Stimulated activated CD4-positive, alpha-beta T cell treated with anti-CD3 and anti-CD28 coated beads, Interleukin-2, amount 100 ng/mL, for 4 hours (primary cell): ENCODE measurements around the gene SRPRB.
"Not testable (repeated sequence)": the region's sequence is repeated elsewhere in the genome, so short reads cannot be mapped to it uniquely, and the experiment has no call there.

Experiments used
- DNase-seq: peaks from one replicate; pipeline ENCODE4 v3.0.0-alpha.2; 2020; ENCODE audit warnings: low read depth

The SRPRB gene

GRCh38 chr3:133777807-133778568, 27.6 kb upstream of the SRPRB start:
- DNase-seq: no peak

DNA sequence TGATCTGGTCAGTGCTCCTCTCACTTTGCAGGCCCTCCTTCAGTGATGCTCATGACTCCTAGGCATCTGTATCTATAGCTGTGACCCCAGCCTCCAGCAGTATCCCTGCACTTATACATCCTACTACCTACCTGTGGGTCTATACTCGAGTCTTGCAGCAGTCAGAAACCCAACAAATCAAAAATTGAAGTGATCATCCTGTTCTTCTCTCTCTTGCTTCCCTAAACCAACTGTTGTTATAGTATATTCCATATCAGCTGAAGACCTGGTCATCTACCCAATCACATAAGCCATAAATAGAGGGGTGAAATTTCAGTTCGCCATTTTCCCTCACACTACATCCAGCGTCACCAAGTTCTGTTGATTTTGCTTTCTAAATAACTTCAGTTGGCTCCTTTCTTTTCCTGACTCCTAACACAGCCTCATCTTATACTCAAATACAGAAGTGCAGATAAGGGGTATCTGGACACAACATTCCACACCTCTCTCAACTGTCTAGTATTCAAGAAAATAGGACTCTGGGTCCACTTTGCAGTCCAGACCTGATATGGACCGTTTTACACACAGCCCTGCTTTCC, 25.9 kb upstream of the SRPRB start:
- no peak for DNase-seq

DNA sequence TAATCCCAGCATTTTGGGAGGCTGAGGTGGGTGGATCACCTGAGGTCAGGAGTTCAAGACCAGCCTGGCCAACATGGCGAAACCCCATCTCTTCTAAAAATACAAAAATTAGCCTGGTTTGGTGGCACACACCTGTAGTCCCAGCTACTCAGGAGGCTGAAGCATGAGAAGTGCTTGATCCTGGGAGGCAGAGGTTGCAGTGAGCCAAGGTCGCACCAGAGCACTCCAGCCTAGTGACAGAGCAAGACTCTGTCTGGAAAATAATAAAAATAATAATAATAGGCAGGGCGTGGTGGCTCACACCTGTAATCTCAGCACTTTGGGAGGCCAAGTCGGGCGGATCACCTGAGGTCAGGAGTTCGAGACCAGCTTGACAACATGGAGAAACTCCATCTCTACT, 24.9 kb upstream of the SRPRB start:
- not testable (repeated sequence) for DNase-seq

DNA sequence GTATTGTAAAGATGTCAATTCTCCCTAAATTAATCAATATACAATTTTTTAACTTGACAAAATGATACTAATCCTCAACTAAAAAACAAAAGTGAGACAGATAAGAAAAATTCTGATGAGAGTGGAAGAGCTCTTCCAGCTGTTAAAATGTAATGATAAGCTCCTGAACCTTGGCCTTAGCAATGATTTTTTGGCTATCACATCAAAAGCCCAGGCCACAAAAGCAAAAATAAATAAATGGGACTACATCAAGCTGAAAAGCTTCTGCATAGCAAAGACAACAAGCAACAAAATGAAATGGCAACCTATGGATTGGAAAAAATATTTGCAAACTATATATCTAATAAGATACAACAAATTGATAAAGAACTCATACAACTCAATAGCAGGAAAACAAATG, 24.0 kb upstream of the SRPRB start:
- DNase-seq: no peak

GRCh38 chr3:133782454-133782853, 23.2 kb upstream of the SRPRB start:
- no peak for DNase-seq

GRCh38 chr3:133783762-133784161, 21.9 kb upstream of the SRPRB start:
- no peak for DNase-seq

DNA sequence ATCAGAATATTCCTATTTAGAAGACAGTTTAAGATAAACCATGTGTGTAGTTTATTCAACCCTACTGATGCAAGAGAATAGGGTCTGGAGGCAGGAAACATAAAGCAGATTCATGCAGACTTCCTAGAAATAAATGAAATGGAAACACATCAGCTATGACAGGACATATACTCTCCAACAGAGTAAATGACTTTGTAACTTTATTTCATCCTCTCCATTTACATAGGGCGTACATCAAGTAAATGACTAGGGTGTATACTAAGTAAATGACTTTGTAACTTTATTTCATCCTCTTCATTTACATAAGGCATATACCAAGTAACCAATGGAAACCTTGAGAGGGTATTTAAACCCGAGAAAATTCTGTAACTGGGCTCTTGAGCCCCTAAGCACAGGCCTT, 17.6 kb upstream of the SRPRB start:
- no peak for DNase-seq

DNA sequence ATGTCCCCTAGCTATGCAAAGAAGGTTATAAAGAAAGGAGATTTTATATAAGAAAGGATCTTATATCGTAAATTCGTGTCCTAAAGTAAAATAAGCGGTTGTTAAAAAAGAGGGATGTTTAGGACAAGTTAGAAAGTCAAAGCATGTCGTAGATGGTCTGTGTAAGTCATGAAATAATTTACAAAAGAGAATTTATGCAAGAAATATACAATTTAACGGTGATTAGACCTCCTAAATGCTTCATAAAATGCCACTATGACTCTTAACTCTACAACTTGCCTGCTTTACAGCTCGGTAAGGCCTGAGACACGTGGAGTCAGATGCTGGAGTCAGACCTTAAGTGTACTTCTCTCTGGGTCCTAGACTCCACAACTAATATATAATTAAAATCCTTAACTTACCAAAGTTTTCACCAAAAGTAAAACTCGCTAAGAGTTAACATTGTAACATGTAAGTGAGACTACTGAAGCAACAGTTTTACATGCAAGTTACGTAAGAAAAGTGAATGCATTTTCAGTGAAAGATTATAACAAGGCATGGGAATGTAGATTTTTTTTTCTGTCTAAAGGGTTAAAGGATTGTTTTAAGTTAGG, 13.3 kb upstream of the SRPRB start:
- no peak for DNase-seq

- DNase-seq: no peak
These were observed 8.1 kb upstream of the SRPRB start for GRCh38 chr3:133797396-133798105.

DNA sequence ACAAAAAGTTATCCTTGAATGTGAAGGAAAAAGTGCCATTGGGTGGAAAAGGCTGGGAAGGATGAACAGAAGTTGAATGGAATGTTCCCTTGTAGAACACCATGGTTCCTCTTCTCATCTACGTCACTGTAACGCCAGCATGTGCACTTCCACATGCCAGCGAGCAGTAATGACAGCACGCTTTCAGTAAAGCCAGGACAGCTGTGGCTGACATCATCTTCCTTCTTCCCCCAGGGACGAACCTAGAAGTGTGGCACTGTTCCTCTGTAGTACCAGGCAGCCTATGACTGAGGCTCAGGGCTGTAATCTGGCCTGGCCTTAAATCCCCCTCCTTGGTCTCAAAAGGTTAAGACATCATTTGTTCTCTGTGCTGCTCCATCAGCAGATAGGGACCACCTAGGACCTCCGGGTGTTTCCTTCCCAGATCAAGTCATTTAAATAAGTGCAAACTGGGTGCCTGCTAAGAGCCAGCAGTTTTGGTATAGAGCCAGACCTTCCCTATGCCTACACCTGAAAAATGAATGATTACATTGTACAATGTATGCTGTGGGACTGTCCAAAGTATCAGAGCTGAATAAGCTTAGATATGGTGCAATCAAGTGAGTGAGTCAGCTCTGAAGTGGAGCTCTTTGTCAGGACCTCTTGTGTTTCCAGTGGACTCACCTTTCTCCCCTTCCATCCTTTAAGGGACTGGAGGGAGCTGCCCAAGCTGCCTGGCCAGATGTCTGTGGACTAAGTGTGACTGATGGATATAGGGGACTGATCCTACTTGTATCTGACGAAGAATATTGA, 5.6 kb upstream of the SRPRB start:
- no peak for DNase-seq

GRCh38 chr3:133803469-133803868, 2.1 kb upstream of the SRPRB start:
- DNase-seq: no peak

DNA sequence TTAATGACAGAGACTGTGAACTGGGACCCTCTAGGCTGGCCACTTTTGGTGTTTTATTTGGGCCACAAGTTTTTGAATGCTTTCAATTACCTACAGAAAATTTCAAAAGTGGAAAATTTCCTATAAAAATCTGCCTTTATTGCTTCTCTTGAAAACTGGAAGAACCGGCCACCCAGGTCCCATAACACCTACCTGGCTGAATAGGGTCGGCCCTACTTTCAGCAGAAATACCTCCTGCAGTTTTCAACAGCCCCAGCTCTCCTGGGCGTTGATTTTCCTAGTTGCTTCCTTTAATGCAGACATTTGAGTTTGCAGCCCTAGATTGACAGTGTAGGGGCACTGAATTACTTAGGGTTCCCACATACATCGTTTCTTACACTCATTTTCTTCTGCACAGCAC, 719 bp upstream of the SRPRB start:
- no peak for DNase-seq

- no peak for DNase-seq
These were observed 272 bp upstream of the SRPRB start for GRCh38 chr3:133805384-133805701.

DNA sequence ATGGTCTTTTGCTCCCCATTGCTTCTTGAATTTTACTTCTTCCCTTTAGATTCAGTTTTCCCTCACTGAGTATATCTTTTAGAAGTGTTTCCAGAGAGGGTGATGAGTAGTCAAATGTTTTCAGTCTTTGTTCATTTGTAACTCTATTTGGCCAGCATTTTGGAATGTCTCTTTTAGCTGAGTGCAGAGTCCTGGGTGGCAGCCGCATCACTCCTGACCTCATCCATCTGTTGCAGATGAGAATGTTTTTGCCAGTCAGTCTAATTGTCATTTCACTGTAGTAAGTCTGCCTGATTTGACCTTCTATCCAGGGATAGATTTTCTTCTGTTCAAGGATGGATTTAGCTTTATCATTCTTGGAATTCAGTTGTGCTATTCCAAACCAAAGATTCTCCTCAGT, 7.3 kb downstream of the SRPRB start:
- no peak for DNase-seq

DNA sequence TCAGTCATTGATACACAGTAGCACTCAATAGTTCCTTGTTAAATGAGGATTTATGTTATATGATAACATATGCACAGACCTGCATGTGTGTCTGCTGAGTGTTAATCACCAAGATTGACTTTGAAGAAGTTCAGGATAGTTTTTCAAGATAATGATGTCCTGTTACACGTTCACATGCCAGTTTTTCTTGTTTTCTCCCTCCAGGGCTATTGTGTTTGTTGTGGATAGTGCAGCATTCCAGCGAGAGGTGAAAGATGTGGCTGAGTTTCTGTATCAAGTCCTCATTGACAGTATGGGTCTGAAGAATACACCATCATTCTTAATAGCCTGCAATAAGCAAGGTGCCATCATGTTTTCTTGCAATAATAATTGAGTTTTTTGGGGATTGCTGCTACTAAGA, 9.8 kb downstream of the SRPRB start:
- DNase-seq: no peak

DNA sequence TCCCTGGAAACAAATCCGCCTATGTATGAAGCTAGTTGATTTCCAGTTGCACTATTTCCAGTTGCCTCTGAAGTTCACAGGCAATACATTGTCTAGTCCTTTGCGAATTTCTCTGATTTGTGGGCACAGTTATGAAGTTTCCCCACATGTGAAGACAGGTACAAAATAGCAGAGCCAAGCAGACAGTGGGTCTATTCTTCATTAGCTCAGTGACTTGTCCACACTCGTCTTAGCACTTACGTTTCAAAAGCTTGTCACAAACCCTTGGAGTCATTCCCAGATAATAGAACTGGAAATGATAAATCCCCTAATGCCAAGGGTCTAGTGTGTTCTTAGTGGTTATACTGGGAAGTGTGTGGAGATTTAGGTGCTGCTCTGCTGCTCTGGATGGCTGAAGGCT, 14.5 kb downstream of the SRPRB start:
- DNase-seq: no peak

- DNase-seq: no peak
These were observed 15.5 kb downstream of the SRPRB start for GRCh38 chr3:133820889-133821675.

DNA sequence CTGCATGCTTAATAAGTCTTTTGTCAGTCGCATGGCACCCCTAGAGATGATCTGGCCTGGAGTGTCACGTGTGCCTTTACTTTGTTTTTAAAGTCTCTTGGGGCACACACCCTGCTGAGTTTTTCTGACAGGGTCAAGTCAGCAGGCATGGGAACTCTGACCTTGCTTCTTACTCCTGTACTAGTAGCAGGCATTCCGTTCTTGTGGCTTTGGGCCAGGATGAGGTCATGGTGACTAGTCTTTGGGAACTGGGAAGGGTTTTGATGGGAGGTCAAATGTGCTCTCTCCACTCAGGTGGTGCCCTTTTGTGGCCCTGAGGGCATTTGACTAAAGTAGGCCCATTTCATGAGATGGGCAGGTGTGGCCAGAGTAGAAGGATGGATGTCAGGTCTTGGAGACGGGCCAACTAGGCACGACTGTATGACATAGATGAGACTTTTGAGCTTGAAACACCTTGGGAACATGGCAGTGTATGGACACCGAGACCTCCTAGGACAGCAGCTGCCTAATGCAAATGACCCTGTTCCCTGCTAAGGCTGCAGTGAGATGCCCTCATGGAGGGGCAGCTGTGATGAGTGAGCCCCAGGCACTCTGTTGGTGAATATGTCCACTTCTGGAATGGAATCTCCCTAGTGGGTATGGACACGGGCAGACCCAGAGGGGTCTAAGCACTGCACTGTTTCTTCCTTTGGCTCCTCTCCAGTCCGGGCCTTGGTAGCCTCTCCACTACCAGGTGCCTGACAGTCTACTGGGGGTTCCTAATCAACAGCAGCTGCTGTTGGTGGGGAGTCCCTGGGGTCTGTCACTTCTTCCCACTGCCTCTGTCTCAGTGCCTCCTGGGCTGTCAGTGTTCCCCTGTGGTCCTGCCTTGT, 16.4 kb downstream of the SRPRB start:
- no peak for DNase-seq

DNA sequence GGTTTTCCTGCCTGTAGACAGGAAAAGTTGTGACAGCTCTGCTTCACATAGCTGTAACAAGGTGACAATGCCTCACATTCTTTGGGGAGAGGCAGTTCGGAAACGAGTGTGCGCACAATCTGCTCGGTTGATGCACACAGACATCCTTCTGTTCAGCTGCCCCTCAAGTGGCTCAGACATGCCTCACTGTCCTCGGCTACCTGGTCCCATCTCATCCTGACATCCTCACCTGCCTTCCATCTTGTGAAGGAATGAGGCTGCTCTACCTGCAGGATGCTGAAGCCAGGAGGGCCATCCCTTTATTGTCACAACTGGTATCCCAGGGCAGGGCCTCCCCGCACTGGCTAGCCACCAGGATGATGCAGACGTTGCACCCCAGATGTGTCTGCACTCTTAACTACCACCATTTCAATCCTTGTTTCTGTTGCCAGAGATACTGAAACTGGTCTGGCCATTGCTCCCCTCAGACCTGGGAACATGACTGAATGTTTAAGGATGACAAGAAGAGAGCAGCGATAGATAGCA, 19.4 kb downstream of the SRPRB start:
- no peak for DNase-seq

DNA sequence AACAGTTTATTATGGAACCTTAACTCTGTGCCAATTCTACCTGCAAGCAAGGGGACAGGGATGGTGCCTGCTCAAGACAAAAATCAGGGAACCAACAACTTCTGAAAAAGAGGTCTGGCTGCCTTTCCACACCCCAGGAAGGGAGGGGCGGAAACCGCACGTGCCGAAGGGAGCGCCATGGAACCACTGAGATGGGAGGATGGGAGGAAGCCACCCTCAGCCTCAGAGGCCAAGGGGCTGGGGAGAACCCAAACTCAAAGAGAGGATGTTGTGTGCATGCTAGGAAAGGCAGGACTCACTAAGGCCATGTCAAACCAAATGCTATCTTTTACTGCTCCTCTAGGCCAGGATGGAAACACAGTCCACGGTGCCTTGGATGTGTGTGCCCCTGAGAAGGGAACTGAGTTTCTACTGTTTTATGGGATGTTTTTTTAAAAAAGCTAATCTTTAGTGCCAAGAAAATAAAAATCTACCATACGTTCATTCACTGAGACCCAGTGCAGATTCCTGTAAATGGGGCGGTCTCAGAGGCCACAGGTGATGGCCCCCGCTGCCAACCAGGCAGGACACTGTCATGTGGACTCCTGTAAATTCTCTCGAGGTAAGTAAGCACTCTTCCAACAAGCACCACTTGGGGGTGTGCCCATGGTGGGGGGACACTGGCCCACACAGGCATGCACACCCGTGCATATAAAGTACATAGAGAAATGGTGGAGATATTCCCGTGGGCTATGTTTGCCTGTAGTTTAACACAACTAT, 20.5 kb downstream of the SRPRB start:
- DNase-seq: no peak
